Stimulated activated CD8-positive, alpha-beta memory T cell treated with anti-CD3 and anti-CD28 coated beads, Interleukin-7, amount 100 ng/mL, for 1 hour (primary cell): Measurements from ENCODE around the gene KDM4E.
"Not testable (repeated sequence)": the region's sequence is repeated elsewhere in the genome, so short reads cannot be mapped to it uniquely, and the experiment has no call there.

ENCODE experiments used
- DNase-seq, 2 donors: peaks; one replicate each; pipeline ENCODE4 v3.0.0-alpha.2; 2020; ENCODE audit warnings: low read depth in 2 of 2

KDM4E gene

GRCh38 chr11:95024958-95025357 lies at the start of gene KDM4E:
Gene KDM4E, plus strand, starts transcription at chr11:95025258. Its CDS starts 300 bp downstream, at chr11:95025558.
- no peak for DNase-seq

DNA sequence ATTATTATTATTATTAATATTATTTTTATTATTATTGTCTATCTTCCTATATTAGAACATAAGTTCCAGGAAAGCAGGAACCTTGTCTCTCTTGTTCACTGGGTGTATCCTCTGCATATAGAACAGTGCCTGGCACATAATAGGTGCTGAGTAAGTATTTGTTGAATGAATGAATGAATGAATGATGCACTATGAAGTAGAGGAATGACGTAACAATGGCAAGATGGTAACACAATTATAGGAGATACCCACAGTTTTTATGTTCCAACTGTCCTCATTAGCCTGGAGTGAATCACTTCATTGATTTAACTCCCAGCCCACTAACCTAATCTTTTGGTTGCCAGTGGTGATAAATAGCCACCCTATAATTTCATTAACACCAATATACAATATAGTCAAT lies 49.5 kb upstream of the KDM4E start:
- no peak for DNase-seq

DNA sequence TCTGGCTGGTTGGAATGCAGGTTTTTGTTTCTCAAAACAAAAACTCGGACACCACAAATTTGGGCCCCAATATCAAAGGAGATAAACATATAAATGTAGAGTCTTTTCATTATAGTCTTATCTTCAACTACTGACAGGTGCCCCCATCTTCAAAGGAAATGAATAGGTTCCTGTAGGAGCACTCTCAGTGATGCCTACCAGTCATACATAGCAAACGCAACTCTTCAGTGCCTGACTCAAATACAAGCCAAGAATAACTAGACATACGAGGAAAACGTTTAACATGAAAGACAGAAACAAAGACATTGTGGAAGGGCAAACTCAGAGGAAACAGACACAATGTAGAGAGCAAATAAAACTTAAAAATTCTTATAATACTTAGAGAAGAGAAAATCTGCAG lies 37.7 kb upstream of the KDM4E start:
- no peak for DNase-seq

DNA sequence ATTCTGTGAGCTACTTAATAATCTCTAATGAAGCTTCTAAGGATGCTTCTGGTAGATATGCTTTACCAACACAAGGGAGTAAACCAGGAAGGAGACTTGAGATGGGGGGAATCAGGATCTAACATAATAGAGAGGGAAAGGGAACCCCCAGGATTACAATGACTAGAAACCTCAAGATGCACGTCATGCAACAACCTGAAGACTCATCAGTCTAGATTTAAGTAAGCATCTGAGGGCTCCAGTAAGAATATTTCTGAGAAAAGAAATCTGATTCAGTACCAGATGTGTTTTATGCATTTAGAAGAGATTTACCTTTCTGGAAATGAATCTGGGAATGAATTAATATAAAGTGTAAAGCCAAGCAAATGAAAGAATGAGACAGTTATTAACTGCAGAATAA lies 36.3 kb upstream of the KDM4E start:
- no peak for DNase-seq

GRCh38 chr11:94993400-94993943 lies 31.6 kb upstream of the KDM4E start:
- DNase-seq = no peak

- no peak for DNase-seq
Observed at GRCh38 chr11:94997437-94997836, 27.6 kb upstream of the KDM4E start.

DNA sequence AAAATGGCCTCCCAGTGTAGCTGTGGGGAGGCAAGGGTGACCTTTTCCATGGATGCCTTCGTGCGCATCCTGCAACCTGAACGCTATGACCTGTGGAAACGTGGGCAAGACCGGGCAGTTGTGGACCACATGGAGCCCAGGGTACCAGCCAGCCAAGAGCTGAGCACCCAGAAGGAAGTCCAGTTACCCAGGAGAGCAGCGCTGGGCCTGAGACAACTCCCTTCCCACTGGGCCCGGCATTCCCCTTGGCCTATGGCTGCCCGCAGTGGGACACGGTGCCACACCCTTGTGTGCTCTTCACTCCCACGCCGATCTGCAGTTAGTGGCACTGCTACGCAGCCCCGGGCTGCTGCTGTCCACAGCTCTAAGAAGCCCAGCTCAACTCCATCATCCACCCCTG lies 26.8 kb upstream of the KDM4E start:
- no peak for DNase-seq

GRCh38 chr11:95003716-95004115 lies 21.3 kb upstream of the KDM4E start:
- DNase-seq = no peak

DNA sequence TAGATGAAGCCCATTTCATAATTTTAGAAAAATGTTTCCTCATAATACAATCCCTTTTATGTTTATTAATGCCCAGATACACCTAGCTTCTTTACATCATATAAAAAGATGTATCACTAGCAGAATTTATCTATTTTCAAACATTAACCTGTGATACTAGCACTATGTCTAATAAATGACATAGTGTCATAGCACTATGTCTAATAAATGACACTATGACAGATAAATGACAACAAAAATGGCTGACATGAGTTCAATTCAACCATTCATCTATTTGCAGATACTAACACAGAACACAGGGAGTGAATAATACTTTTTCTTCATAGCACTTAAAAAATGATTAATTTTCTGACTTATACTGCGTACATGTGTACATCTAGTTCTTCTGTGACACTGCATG lies 19.4 kb upstream of the KDM4E start:
- no peak for DNase-seq

GRCh38 chr11:95011376-95011775 lies 13.7 kb upstream of the KDM4E start:
- no peak for DNase-seq

- no peak for DNase-seq
Observed at GRCh38 chr11:95014184-95014821, 10.8 kb upstream of the KDM4E start.

- DNase-seq = no peak
Observed at GRCh38 chr11:95016139-95016538, 8.9 kb upstream of the KDM4E start.

- DNase-seq = not testable (repeated sequence)
Observed at GRCh38 chr11:95021468-95021867, 3.6 kb upstream of the KDM4E start.

DNA sequence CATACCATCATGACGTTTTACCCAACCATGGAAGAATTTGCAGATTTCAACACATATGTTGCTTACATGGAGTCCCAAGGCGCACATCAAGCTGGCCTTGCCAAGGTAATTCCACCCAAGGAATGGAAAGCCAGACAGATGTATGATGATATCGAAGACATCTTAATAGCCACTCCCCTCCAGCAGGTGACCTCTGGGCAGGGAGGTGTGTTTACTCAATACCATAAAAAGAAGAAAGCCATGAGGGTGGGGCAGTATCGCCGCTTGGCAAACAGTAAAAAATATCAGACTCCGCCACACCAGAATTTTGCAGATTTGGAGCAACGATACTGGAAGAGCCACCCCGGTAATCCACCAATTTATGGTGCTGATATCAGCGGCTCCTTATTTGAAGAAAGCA lies 536 bp downstream of the KDM4E start:
- DNase-seq = not testable (repeated sequence)

- no peak for DNase-seq
Observed at GRCh38 chr11:95028357-95028756, 3.3 kb downstream of the KDM4E start.

DNA sequence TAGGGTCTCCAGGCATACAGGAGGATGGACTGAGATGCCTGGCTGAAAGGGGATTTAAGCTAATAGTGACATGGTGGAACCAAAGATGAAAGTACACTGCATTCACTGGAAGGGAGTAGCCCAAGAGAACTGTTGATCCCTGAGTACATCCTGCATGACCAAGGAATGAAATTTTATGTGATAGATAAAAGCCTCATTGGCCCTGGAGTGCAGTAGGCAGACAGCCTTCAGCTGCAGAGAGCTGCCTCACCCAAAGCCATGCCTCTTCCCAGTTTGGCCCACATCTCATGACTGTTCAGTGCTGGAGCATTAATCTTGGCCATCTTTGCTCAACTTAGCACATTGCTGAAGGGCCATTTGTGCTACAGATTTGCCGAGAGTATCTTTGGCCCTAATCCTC lies 8.0 kb downstream of the KDM4E start:
- DNase-seq = no peak

- DNase-seq = no peak
Observed at GRCh38 chr11:95035316-95035715, 10.3 kb downstream of the KDM4E start.

- DNase-seq = not testable (repeated sequence)
Observed at GRCh38 chr11:95037356-95038035, 12.4 kb downstream of the KDM4E start.

- DNase-seq = no peak
Observed at GRCh38 chr11:95042239-95042638, 17.2 kb downstream of the KDM4E start.

- DNase-seq = no peak
Observed at GRCh38 chr11:95042906-95043305, 17.8 kb downstream of the KDM4E start.

- no peak for DNase-seq
Observed at GRCh38 chr11:95044010-95044409, 19.0 kb downstream of the KDM4E start.

GRCh38 chr11:95045812-95046211 lies 20.8 kb downstream of the KDM4E start:
- DNase-seq = no peak

DNA sequence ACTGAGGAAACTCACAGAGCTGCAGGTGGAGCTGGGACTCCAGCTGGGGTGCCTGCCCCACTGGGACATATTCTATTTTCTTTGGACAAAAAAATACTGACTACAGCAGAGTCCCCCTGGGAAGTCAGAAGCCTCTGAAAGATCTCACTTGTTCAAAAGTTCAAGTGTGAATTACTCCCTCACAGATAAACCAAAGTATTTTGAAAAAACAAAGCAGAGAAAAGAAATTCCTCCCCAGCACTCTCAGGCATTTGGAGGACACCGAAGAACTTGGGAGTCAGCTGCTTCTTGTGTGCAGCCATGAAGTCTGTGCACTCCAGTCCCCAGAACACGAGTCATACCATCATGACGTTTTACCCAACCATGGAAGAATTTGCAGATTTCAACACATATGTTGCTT lies 24.1 kb downstream of the KDM4E start, which contains the start of gene KDM4F:
Gene KDM4F, plus strand, starts transcription at position 301 of the 400 bp plus-strand sequence.
- DNase-seq = not testable (repeated sequence)
